Activated CD8-positive, alpha-beta memory T cell treated with anti-CD3 and anti-CD28 coated beads for 4 hours (primary cell): ENCODE data around the gene L2HGDH.
A peak's percentile ranks its signal among the peaks of the same experiment; 100 is the strongest.
"Not testable (repeated sequence)": the region's sequence is repeated elsewhere in the genome, so short reads cannot be mapped to it uniquely, and the experiment has no call there.

ENCODE experiments used
- DNase-seq, 2 donors: peaks; one replicate each; pipeline ENCODE4 v3.0.0-alpha.2; 2020; ENCODE audit warnings: low read depth in 2 of 2

The L2HGDH gene

DNA sequence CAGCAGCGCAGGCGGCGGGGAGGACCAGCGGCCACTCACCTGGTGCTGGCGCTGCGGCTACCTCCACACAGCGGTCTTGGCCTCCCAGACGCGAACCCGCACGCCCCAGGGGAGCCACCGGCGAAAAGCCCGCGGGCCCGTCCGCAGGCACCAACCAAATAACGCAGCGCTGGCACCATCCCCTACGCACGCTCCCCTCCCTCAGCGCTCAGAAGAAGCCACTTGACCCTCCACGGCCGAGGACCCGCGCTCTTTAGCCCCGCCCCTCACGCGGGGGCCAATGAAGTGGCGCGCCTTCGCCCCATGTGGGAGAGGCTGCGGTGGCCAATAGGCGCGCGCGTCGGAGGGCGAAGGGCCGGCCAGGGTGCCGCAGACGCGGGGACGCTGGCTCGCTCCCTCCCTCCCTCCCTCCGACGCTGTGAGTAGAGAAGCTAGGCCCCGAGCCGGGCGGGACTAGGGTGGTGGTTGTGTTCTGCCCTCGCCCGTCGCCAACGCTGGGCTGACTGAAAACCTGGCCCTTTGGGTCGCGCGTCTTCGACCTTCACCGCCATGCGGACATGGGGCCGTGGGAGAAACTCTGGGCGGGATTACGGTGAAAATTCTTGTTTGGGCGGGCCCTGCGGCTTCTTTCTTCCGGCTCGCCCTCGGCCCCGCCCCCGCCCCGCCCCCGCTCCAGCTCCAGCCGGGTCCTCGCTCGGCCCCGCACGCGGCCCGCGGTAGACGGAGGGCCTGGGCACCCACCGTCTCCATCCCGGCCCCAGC, at the start of gene L2HGDH, which contains the start of gene DMAC2L:
Gene L2HGDH (minus strand): TSS at position 258 of the 762 bp plus-strand sequence. CDS start 79 bp downstream, at position 179.
Gene DMAC2L (plus strand): TSS at position 353 of the 762 bp plus-strand sequence. CDS start 9,164 bp downstream, outside the sequence.
- DNase-seq, result peak; percentile 75 to 77

DNA sequence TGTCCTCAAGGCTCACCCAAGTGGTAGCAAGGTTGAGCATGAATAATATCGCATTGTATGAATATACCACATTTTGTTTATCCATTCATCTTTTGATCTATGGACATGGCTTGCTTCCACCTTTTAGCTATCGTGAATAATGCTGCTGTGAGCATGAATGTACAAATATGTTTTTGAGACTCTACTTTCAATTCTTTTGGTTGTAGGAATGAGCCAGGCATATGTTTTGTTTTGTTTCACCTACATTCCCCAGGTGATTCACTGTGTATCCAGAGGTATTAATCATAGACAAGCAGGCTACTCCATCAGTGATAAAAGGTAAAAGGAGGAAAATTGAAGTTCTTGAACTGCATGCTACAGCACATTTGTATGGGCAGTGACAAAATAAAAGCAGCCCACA, 48.8 kb upstream of the L2HGDH start:
- DNase-seq, result no peak

DNA sequence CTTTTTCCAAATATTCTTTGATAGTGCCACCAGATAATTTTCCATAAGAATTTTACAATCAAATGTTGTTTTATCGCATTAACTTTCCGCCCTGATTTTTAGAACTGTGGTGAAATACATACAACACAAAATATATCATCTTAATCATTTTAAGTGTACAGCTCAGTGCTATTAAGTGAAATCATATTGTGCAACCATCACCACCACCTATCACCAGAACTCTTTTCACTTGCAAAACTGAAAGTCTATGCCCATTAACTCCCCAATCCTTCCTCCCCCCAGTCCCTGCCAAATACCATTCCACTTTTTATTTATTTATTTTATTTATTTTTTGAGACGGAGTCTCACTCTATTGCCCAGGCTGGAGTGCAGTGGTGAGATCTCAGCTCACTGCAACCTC, 48.1 kb upstream of the L2HGDH start:
- no peak for DNase-seq

DNA sequence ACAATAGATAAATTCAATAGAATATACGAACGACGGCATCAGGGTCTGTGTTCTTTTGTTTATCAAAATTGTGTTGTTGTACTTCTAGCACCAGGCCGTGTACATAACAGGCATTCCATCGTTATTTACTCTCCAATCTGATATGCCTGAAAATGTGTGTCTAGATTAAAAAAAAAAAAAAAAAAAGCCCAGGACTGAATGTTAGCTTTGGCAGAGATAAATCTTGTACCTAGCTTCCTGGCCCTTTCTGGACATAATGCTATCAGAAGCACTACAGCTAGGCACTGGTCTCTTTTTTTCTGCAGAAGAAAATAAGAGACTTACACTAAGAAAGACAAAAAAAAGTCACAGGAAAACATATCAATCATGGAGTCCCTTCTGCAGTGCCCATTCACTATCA, 47.6 kb upstream of the L2HGDH start:
- DNase-seq, result no peak

DNA sequence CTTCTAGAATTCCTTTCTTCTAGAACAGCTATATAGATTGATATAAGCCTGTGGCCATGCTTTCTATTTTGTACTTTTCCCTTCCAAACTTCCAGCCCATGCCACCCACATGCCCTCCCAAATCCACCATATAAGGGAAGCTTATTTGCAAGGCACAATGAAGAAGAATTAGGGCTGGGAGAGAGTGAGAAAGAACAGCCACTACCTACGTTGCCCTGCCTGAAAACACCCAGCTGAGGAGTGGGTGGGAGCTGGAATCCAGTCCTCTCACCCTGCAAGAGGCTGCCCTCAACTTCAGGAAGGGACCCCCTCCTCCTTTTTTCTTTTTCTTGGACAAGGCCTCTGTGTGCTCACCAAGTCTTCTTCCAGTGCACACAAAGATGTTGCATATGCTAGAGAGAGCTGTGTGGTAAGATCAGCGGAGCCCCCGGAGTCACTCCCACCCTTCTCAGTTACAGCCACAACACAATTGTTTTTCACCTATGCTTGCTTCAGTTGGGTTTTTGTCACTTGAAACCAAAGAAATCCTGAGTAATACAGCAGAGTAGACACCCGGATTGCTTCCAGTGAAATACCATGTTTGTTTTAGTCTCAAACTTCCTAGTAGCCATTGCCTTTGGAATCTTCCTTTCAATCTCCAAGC, 45.8 kb upstream of the L2HGDH start:
- no peak for DNase-seq

DNA sequence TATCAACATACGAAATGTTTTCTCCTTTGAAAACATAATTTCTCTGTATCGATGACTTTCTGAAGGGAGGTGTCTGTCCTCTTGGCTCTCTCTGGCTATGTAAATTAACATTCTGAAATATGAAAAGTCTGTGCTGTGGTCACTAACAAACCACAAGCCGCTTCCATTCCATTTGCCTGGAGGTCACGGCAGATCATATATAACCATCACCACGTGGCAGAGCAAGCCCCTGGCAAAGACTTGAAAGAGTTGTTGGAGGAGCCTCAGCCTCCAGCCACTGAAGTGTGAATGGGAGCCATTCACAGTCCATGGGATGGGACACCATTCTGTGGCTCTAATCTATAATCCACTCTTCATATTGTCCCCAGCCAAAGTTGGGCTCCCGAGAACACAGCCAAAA, 45.1 kb upstream of the L2HGDH start:
- DNase-seq, result no peak

DNA sequence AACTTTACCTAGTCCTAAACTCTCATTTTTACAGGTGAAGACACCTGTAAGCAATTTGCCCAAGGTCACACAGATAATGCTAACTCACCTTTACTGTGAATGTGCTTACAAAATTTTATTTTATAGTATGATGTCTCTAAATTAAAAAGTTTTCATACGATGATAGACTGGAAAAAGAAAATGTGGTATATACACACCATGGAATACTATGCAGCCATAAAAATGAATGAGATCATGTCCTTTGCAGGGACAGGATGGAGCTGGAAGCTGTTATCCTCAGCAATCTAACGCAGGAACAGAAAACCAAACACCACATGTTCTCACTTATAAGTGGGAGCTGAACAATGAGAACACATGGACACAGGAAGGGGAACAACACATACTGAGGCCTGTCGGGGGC, 44.3 kb upstream of the L2HGDH start:
- not testable (repeated sequence) for DNase-seq

DNA sequence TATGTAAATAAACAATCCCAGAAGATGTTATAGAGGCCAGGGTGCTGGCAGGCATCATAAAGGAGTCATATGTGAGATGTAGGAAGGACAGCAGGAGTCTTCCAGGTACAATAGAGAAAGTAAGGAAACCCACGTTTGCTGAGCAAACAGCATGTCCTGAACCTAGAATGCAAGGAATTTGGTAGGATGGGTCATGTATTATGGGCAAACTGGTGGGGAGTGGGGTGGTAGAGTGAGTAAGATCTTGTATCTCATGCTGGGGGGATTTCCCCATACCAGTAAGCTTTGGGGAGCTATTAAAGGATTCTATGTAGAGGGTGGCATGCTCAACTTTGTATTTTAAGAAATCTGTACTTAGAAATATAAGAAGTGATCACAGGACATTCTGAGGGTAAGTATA, 43.7 kb upstream of the L2HGDH start:
- no peak for DNase-seq

DNA sequence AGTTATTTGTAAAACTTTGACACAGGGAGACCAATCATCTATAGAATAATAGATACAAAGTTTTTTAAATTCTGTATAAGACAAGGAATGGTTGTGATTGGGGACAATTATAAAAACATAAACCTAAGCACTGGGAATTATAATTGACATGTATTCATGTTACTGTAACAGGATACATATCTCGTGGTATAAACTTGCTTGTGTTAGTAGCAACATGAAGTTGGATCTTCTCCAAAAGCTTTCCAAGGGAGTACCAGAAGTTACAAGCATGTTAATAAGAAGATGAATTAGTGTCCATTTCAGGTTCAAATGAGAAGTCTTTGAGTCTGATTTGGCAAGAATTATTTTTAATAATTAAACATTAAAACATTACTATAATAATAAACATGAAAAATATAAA, 42.5 kb upstream of the L2HGDH start:
- DNase-seq, result no peak

DNA sequence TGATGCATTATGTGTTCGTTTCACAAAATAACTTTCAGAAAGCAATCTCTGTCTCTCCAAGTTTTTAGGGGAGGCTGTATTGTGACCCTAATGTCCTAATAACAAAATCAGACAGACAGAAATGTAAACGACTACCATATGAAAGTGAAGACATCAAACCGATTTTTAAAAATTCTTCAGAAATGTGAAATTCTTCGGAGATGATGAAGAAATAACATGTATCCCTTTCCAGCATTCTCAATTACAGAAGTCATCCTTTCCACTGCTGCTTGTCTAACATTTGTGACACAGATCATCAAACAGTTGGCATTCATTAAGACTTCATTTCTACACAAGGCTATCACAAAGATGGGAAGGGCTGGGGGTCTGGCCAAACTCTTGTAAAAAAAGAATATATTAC, 41.1 kb upstream of the L2HGDH start:
- DNase-seq, result no peak

DNA sequence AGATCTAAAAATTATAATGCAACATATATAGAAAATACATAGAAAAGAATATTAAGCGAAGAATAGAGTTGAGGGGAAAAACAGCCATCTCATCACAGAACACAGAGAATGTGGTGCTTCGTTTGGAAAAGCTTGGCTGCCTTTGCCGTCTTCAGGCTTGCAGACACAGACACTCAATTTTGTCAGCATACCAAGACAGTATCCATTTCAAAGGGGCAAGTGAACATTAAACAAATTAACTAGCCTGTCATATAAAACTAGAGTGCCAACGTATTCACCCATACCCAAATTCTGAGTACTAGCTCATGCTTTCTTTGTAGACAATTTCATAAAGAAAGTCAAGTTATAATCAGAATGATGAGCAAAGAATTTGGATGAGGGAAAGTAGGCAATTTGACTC, 40.6 kb upstream of the L2HGDH start:
- DNase-seq, result no peak

DNA sequence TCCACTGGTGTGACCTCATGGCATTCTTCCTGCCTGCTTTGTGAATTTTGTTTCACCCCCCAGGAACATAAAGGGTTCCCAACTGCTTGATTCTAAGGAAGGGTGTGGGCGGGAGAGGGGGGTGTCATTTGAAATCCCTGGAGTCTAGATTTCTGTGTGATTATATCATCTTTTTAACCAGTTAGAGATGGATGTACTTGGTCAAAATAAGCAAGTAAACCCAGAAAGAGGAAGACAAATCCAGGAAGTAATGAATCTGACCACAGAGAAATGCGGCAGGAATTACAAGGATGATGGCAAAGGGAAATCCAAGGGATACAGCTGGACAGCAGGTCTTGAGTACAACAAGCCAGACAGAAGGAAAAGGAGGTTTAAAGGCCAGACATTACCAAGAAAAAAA, 38.9 kb upstream of the L2HGDH start:
- DNase-seq, result no peak

DNA sequence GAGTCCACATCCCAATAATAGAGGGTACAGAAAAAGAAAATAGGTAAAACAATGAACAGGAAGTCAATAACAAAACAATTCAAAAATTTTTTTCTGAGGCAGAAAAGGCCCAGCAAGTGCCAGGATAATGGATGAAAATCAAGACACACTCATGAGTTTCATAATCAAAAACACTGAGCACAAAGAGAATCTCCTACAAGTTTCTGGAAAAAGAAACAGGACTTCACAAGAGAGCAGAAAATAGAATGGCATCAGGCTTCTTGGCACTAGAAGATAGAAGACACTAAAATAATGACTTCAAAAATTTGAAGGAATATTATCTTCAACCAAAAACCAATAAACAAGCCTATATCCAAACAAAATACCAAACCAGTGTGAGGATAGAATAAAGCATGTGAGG, 36.9 kb upstream of the L2HGDH start:
- no peak for DNase-seq

DNA sequence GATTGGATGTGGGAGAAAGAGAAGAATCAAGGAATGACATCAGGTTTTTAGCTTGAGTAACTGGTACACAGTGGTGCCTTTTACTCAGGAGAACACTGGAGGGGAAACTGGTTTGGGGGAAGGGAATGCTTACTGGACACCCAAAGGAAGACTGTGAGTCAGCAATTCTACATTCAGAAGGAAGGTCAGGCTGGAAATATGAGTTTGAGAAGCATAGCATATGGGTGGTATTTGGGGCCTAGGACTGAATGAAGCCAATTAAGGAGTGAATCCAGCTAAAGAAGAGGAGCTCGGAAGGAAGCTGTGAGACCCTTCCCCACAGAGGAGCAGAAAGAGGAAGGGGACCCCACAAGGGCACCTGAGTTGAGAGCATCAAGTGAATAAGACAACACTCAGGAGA, 35.5 kb upstream of the L2HGDH start:
- DNase-seq, result no peak

DNA sequence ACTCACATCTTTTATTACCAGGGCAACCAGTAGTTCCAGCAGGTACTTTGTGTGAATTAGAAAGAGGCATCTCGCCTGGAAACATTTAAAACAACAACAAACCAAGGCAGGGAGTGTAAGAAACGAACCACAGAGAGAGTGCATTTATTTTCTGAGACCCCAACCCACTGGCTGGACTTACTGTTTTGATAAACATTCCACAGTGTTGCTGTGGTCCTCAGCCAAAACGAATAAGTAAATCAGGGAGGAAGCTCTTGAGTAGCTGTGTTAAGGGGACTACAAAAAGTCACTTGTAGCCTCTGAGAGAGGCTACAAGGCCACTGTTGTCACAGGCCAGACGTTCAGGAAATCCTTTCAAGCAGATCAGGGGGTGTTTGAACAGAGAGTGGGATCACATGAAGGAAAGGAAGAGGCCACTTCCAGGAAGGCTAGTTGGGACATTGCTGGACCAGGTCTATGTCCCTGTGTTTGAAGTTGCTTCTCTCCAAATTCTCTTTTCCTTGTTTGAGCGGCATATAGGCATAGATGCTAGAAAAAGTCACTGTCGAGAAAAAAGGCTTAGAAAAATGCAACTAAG, 33.9 kb upstream of the L2HGDH start:
- no peak for DNase-seq

DNA sequence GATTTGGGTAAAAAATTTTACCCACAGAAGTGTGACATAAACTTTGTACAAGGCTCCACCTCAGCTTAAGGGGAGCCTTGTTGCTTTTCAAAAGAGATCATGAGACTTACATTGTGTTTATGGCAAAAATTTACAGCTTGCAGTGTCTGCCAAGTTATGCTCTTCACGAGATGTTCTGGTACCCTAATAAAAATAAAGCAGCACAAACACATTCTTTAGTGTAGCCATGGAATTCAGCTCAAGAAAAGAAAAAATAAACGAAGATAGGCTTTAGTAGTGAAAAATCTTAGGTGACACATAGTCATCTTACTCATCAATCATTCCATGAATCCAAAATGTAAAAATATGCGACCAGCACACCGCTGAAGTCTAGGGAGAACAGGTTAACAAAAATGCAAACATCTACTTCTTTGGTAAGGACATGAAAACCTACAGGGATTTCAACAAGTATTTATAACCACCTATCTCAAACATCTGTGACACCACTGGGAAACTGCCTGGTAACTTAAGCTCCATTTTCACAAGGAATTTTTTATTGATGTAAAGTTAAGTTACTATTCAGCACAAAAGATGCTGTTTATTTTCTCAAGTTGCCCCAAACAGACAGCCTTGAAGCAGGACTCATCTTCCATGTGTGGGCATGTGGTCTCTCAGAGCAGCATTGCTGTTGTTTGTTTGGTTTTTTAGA, 33.0 kb upstream of the L2HGDH start:
- DNase-seq, result no peak

DNA sequence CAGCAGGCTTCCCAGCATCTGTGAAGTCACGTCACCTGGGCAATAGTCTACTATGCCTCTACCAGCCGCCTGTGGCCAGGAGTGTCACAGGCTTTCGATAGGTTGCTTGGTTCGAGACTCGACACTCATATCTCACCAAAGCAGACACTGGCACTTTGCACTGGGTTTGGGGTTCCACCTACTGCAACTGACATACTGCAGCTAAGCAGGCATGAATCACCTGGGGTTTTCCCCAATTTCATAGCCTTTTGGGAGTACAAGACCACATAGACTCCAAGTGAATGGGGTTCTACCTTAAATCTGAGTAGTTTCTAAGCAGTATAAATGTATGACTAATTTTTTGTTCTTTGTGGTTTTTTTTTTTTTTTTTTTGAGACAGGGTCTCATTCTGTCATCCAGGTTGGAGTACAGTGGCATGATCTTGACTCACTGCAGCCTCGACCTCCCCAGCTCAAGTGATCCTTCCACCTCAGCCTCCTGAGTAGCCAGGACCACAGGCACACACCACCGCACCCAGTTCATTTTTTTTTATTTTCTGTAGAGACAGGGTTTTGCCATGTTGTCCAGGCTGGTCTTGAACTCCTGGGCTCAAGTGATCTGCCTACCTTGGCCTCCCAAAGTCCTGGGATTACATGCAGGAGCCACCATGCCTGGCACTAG, 32.2 kb upstream of the L2HGDH start:
- peak; percentile 23 to 57 for DNase-seq

DNA sequence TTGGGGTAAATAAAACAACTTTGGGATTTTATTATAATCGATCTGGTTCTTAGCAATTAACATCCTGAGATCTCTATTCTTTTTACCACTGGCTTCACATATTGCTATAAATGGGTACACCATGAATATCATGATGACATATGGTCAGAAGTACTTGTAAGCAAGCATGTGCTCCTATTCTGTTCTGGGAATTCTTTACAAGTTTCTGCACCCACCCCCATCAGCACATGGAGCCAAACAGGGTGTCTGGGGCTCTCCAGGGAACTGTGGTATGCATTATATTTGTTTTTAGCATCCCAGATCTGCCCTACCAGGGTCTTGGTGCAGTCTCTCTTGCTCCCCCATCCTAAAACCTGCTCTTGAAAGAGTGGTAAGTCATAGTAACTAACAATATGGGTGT, 31.4 kb upstream of the L2HGDH start:
- no peak for DNase-seq

DNA sequence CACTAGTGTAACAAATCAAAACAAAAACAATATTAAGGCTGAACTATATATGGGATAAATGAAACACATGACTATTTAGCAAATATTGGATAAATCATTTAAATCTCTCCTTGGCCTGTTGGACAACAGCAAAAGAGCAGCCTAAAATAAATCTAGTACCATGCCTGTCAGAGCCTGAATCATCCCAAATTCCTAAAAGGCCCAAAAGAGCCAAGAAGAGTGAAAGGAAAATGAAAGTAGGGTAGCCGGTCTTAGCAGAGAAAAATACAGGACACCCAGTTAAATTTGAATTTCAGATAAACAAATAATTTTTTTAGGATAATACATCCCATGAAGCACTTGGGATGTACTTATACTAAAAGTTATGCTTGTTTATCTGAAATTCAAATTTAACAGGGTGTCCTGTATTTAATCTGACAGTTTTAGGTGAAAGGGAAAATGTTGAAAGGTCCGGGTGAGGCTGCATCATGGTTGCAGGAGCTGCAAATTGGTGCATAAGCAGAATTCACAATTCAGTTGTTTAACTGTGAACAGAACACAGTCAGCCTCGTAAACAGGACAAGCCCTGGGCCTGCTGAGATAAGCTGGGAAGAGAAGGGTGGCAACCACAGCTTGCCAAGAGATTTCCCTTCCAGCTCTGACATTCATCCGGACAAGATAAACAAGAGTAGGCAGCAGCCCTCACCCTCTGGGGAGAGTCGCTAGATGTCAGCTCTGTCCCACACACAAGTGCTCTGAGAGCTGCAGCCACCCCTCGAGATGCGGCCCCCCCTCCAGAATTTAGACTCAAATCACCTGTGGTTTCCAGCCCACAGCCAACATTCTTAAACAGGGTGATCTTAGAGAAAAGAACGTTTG, 30.4 kb upstream of the L2HGDH start:
- no peak for DNase-seq

DNA sequence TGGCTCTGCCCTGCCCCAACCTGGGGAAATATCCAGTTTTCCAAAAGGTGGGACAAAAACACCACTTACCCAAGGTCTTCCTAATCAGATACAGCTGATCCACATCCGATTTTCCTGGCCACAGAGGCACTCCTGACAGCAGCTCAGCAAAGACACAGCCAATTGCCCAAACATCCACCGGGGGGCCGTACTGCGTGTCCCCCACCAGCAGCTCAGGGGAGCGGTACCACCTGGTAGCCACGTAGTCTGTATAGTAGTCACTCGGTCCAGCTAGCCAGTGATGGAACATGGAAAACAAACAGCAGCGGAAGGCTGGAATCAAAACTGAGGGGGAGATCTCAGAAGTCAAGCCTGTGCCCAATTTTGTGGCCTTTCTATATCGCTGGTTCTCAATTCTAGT, 28.9 kb upstream of the L2HGDH start:
- no peak for DNase-seq

DNA sequence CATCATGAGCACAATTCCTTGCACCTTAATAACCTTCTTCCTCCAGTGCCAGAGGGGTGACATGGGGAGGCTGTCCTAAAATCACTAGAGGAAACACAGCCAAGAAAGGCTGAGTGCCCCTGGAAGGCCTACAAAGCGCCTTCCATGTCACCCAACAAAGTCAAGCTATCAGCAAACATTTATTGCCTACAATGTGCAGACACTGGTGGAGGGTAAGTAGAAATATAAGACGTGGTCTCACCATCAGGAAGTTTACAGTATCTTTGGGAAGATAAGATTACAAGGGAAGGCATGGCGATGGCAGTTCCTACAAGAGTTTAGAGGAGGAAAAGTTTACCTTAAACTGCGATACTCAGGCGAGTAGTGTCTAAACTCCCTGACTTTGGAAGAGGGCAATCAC, 28.0 kb upstream of the L2HGDH start:
- DNase-seq, result no peak
